Subcutaneous abdominal adipose tissue (tissue), 5 donors: ENCODE data around the gene PTPA.
"Not testable (repeated sequence)": the region's sequence is repeated elsewhere in the genome, so short reads cannot be mapped to it uniquely, and the experiment has no call there.

ENCODE experiments used
- H3K27ac ChIP-seq: one replicate; pipeline ENCODE4 v1.7.0; 2013; ENCODE audit warnings: low read depth, mild to moderate bottlenecking, inconsistent platforms, low read length, moderate library complexity
- H3K27me3 ChIP-seq, 5 donors: one replicate each; pipeline ENCODE4 v1.7.0; 2013; ENCODE audit warnings: low read length in 5 of 5, inconsistent platforms in 1 of 5; ENCODE audit not compliant: control insufficient read depth in 5 of 5, insufficient read depth in 4 of 5
- H3K36me3 ChIP-seq, 5 donors: one replicate each; pipeline ENCODE4 v1.7.0; 2013; ENCODE audit warnings: low read length in 5 of 5; ENCODE audit not compliant: control insufficient read depth in 5 of 5, insufficient read depth in 5 of 5
- H3K4me1 ChIP-seq, 5 donors: one replicate each; pipeline ENCODE4 v1.7.0; 2013; ENCODE audit warnings: low read length in 5 of 5, mild to moderate bottlenecking in 3 of 5, moderate library complexity in 1 of 5; ENCODE audit not compliant: control insufficient read depth in 5 of 5, insufficient read depth in 5 of 5
- H3K4me3 ChIP-seq, 5 donors: one replicate each; pipeline ENCODE4 v1.7.0; 2013; ENCODE audit warnings: low read length in 5 of 5, low read depth in 1 of 5
- H3K9ac ChIP-seq, 5 donors: one replicate each; pipeline ENCODE4 v1.7.0; 2013; ENCODE audit warnings: low read length in 5 of 5, mild to moderate bottlenecking in 4 of 5, moderate library complexity in 3 of 5
- H3K9me3 ChIP-seq, 5 donors: one replicate each; pipeline ENCODE4 v1.7.0; 2013; ENCODE audit warnings: low read length in 5 of 5; ENCODE audit not compliant: control insufficient read depth in 5 of 5
- donor health status: healthy.
- donor health status: healthy.
- donor health status: healthy.
- donor health status: healthy.
- donor health status: healthy.

Gene PTPA

GRCh38 chr9:129150122-129150521 lies 38.9 kb downstream of the PTPA start:
- Histone ChIP-seq H3K4me1 (peaks cover 1 to 31% (median 25%) of the 10 kb centered on the region in 5 donors), H3K36me3 (peaks cover 0 to 48% (median 13%) of the 10 kb centered on the region in 5 donors), H3K4me3 (no peak overlapping the region), H3K9me3 (no peaks in the 10 kb centered on the region), H3K9ac (no peak overlapping the region), H3K27me3 (no peaks in the 10 kb centered on the region), H3K27ac (no peak overlapping the region)

GRCh38 chr9:129150672-129151211 lies 39.5 kb downstream of the PTPA start:
- no peaks in the 10 kb centered on the region for H3K9me3 ChIP-seq
- H3K36me3 ChIP-seq = peaks cover 0 to 54% (median 13%) of the 10 kb centered on the region in 5 donors
- no peaks in the 10 kb centered on the region for H3K27me3 ChIP-seq
- H3K4me3 ChIP-seq = no peak overlapping the region
- no peak overlapping the region for H3K27ac ChIP-seq
- peaks cover 1 to 25% (median 19%) of the 10 kb centered on the region in 5 donors for H3K4me1 ChIP-seq
- no peak overlapping the region for H3K9ac ChIP-seq

- H3K27me3 ChIP-seq = no peaks in the 10 kb centered on the region
- peaks cover 0 to 17% (median 12%) of the 10 kb centered on the region in 5 donors for H3K4me1 ChIP-seq
- H3K9me3 ChIP-seq = no peaks in the 10 kb centered on the region
- no peak overlapping the region for H3K27ac ChIP-seq
- no peak overlapping the region for H3K4me3 ChIP-seq
- no peak overlapping the region for H3K9ac ChIP-seq
- peaks cover 0 to 57% (median 13%) of the 10 kb centered on the region in 5 donors for H3K36me3 ChIP-seq
These were observed 40.3 kb downstream of the PTPA start for GRCh38 chr9:129151469-129151868.

GRCh38 chr9:129154866-129155477 lies 43.8 kb downstream of the PTPA start:
- H3K27me3 ChIP-seq = no peaks in the 10 kb centered on the region
- H3K27ac ChIP-seq = no peak overlapping the region
- H3K36me3 ChIP-seq = peaks cover 0 to 35% (median 8%) of the 10 kb centered on the region in 5 donors
- no peak overlapping the region for H3K4me3 ChIP-seq
- H3K9ac ChIP-seq = no peak overlapping the region
- peaks cover 0 to 7% (median 5%) of the 10 kb centered on the region in 5 donors for H3K4me1 ChIP-seq
- H3K9me3 ChIP-seq = no peaks in the 10 kb centered on the region

GRCh38 chr9:129156163-129156562 lies 44.9 kb downstream of the PTPA start:
- H3K9me3 ChIP-seq = peaks cover 0 to under 1% (median 0%) of the 10 kb centered on the region in 5 donors
- no peak overlapping the region for H3K4me3 ChIP-seq
- peaks cover 0 to 11% (median 5%) of the 10 kb centered on the region in 5 donors for H3K4me1 ChIP-seq
- H3K9ac ChIP-seq = no peak overlapping the region
- no peaks in the 10 kb centered on the region for H3K27me3 ChIP-seq
- H3K36me3 ChIP-seq = peaks cover 0 to 29% (median 7%) of the 10 kb centered on the region in 5 donors
- no peak overlapping the region for H3K27ac ChIP-seq

GRCh38 chr9:129160712-129161533 lies 49.7 kb downstream of the PTPA start:
- Histone ChIP-seq H3K27ac (no peak overlapping the region), H3K36me3 (peaks cover 0 to 5% (median 0%) of the 10 kb centered on the region in 5 donors), H3K9ac (peak overlapping the region in 1 of 5 donors; percentile 46), H3K4me1 (peaks cover 4 to 33% (median 19%) of the 10 kb centered on the region in 5 donors), H3K27me3 (no peaks in the 10 kb centered on the region), H3K4me3 (no peak overlapping the region), H3K9me3 (peaks cover 0 to 4% (median 0%) of the 10 kb centered on the region in 5 donors)

- Histone ChIP-seq H3K36me3 (no peaks in the 10 kb centered on the region), H3K4me3 (no peak overlapping the region), H3K4me1 (peaks cover 4 to 36% (median 20%) of the 10 kb centered on the region in 5 donors), H3K27me3 (no peaks in the 10 kb centered on the region), H3K9me3 (peaks cover 0 to 4% (median 0%) of the 10 kb centered on the region in 5 donors), H3K27ac (no peak overlapping the region), H3K9ac (no peak overlapping the region)
These were observed 50.3 kb downstream of the PTPA start for GRCh38 chr9:129161534-129161837.

GRCh38 chr9:129162497-129163197 lies 51.4 kb downstream of the PTPA start:
- no peak overlapping the region for H3K27ac ChIP-seq
- H3K36me3 ChIP-seq = no peaks in the 10 kb centered on the region
- H3K27me3 ChIP-seq = no peaks in the 10 kb centered on the region
- peaks cover 0 to 4% (median 0%) of the 10 kb centered on the region in 5 donors for H3K9me3 ChIP-seq
- no peak overlapping the region for H3K9ac ChIP-seq
- H3K4me3 ChIP-seq = peak overlapping the region in 2 of 5 donors; percentile 1 to 37
- H3K4me1 ChIP-seq = peaks cover 8 to 47% (median 30%) of the 10 kb centered on the region in 5 donors

GRCh38 chr9:129163198-129163670 lies 52.0 kb downstream of the PTPA start:
- H3K4me1 ChIP-seq = peaks cover 9 to 53% (median 35%) of the 10 kb centered on the region in 5 donors
- not testable (repeated sequence) for H3K36me3 ChIP-seq, H3K9ac ChIP-seq, H3K9me3 ChIP-seq, H3K27me3 ChIP-seq, H3K4me3 ChIP-seq, H3K27ac ChIP-seq
